Thymus (tissue), 11 donors: ENCODE measurements around the gene TRIM9. TPM values are rescaled to one million over a fixed set of nuclear protein-coding genes. Genes with fewer than 3 reads are reported as not detected.

ENCODE experiments used
- DNase-seq, 9 donors: peaks; one replicate each; pipeline ENCODE4 v3.0.0-alpha.2; 2013; ENCODE audit warnings: low spot score in 9 of 9, low read depth in 6 of 9, missing footprints in 1 of 9
- H3K27ac ChIP-seq, 2 donors: one replicate each; pipeline ENCODE4 v1.5.1; 2013; ENCODE audit warnings: control low read depth in 1 of 2, low read depth in 1 of 2, low read length in 1 of 2, mild to moderate bottlenecking in 1 of 2, moderate library complexity in 1 of 2
- H3K27me3 ChIP-seq, 2 donors: one replicate each; pipeline ENCODE4 v1.5.1; 2013; ENCODE audit warnings: low read length in 1 of 2; ENCODE audit not compliant: control insufficient read depth in 2 of 2, insufficient read depth in 1 of 2
- H3K36me3 ChIP-seq, 2 donors: one replicate each; pipeline ENCODE4 v1.5.1; 2013; ENCODE audit warnings: low read length in 1 of 2, mild to moderate bottlenecking in 1 of 2, moderate library complexity in 1 of 2; ENCODE audit not compliant: control insufficient read depth in 2 of 2, insufficient read depth in 2 of 2
- H3K4me1 ChIP-seq, 2 donors: one replicate each; pipeline ENCODE4 v1.5.1; 2013; ENCODE audit warnings: low read length in 2 of 2; ENCODE audit not compliant: control insufficient read depth in 2 of 2, insufficient read depth in 2 of 2
- H3K4me3 ChIP-seq, 2 donors: one replicate each; pipeline ENCODE4 v1.5.1; 2013; ENCODE audit warnings: low read length in 2 of 2, control low read depth in 1 of 2, mild to moderate bottlenecking in 1 of 2
- H3K9me3 ChIP-seq, 2 donors: one replicate each; pipeline ENCODE4 v1.5.1; 2013; ENCODE audit warnings: low read length in 1 of 2, mild to moderate bottlenecking in 1 of 2; ENCODE audit not compliant: control insufficient read depth in 2 of 2, insufficient read depth in 1 of 2
- WGBS: extraction: QIAGEN DNeasy Blood & Tissue Kit; methylation state at CpG from one replicate; pipeline ENCODE4 v1.1.7; 2013; 5-methylcytosine and 5-hydroxymethylcytosine counted together
- polyA plus RNA-seq: library from polyadenylated mRNA; stranded (reverse); fragments of 200-250 nt; gene quantifications from one replicate; pipeline ENCODE4 v1.2.3, GENCODE V29; 2013
- total RNA-seq: library from RNA; stranded (reverse); fragments of 120-200 nt; gene quantifications from one replicate; pipeline ENCODE4 v1.2.4, GENCODE V29; 2013
- donor health status: healthy.

TRIM9 gene
- total and polyA plus RNA-seq, 2 donors = 0.71 to 1.8 TPM

GRCh38 chr14:51084962-51085361 lies 9.9 kb downstream of the TRIM9 start:
- whole genome bisulfite sequencing = 95% methylated on average over 3 of the region's 3 CpGs
- Histone ChIP-seq H3K27ac (no peak overlapping the region), H3K9me3 (no peaks in the 10 kb centered on the region), H3K4me3 (no peak overlapping the region), H3K27me3 (no peaks in the 10 kb centered on the region), H3K4me1 (no peaks in the 10 kb centered on the region), H3K36me3 (no peaks in the 10 kb centered on the region)
- no peak for DNase-seq

- Histone ChIP-seq H3K4me3 (no peak overlapping the region), H3K4me1 (no peaks in the 10 kb centered on the region), H3K27me3 (no peaks in the 10 kb centered on the region), H3K36me3 (no peaks in the 10 kb centered on the region), H3K27ac (no peak overlapping the region), H3K9me3 (no peaks in the 10 kb centered on the region)
- no peak for DNase-seq
These were observed 10.4 kb downstream of the TRIM9 start for GRCh38 chr14:51084507-51084906.

GRCh38 chr14:51082349-51082748 lies 12.6 kb downstream of the TRIM9 start:
- Histone ChIP-seq H3K4me3 (no peak overlapping the region), H3K27me3 (no peaks in the 10 kb centered on the region), H3K36me3 (no peaks in the 10 kb centered on the region), H3K9me3 (no peaks in the 10 kb centered on the region), H3K27ac (no peak overlapping the region), H3K4me1 (no peaks in the 10 kb centered on the region)
- DNase-seq = no peak
- 100% methylated on average over 1 of the region's 1 CpG for WGBS

GRCh38 chr14:51081712-51082111 lies 13.2 kb downstream of the TRIM9 start:
- no peak for DNase-seq
- Histone ChIP-seq H3K27me3 (no peaks in the 10 kb centered on the region), H3K27ac (no peak overlapping the region), H3K9me3 (no peaks in the 10 kb centered on the region), H3K4me3 (no peak overlapping the region), H3K36me3 (no peaks in the 10 kb centered on the region), H3K4me1 (no peaks in the 10 kb centered on the region)
- 97% methylated on average over 3 of the region's 3 CpGs for WGBS

GRCh38 chr14:51081209-51081608 lies 13.7 kb downstream of the TRIM9 start:
- no peak for DNase-seq
- no peaks in the 10 kb centered on the region for H3K27me3 ChIP-seq
- H3K36me3 ChIP-seq = no peaks in the 10 kb centered on the region
- H3K4me1 ChIP-seq = no peaks in the 10 kb centered on the region
- H3K9me3 ChIP-seq = no peaks in the 10 kb centered on the region
- H3K4me3 ChIP-seq = no peak overlapping the region
- H3K27ac ChIP-seq = no peak overlapping the region
- WGBS = 91% methylated on average over 4 of the region's 4 CpGs

GRCh38 chr14:51080645-51081044 lies 14.3 kb downstream of the TRIM9 start:
- Histone ChIP-seq H3K27ac (no peak overlapping the region), H3K4me3 (no peak overlapping the region), H3K36me3 (no peaks in the 10 kb centered on the region), H3K9me3 (no peaks in the 10 kb centered on the region), H3K27me3 (no peaks in the 10 kb centered on the region), H3K4me1 (no peaks in the 10 kb centered on the region)
- no peak for DNase-seq
- 96% methylated on average over 3 of the region's 3 CpGs for WGBS

- Histone ChIP-seq H3K9me3 (no peaks in the 10 kb centered on the region), H3K4me3 (no peak overlapping the region), H3K27ac (no peak overlapping the region), H3K27me3 (no peaks in the 10 kb centered on the region), H3K4me1 (no peaks in the 10 kb centered on the region), H3K36me3 (no peaks in the 10 kb centered on the region)
- no peak for DNase-seq
- 63% methylated on average over 1 of the region's 1 CpG for WGBS
These were observed 15.4 kb downstream of the TRIM9 start for GRCh38 chr14:51079489-51079888.

GRCh38 chr14:51079085-51079484 lies 15.8 kb downstream of the TRIM9 start:
- H3K36me3 ChIP-seq = no peaks in the 10 kb centered on the region
- DNase-seq = no peak
- 97% methylated on average over 1 of the region's 1 CpG for WGBS
- no peak overlapping the region for H3K4me3 ChIP-seq
- no peaks in the 10 kb centered on the region for H3K27me3 ChIP-seq
- H3K27ac ChIP-seq = no peak overlapping the region
- H3K9me3 ChIP-seq = no peaks in the 10 kb centered on the region
- H3K4me1 ChIP-seq = no peaks in the 10 kb centered on the region

- no peaks in the 10 kb centered on the region for H3K27me3 ChIP-seq
- H3K36me3 ChIP-seq = no peaks in the 10 kb centered on the region
- WGBS = 98% methylated on average over 8 of the region's 8 CpGs
- no peak for DNase-seq
- no peak overlapping the region for H3K27ac ChIP-seq
- no peak overlapping the region for H3K4me3 ChIP-seq
- no peaks in the 10 kb centered on the region for H3K4me1 ChIP-seq
- no peaks in the 10 kb centered on the region for H3K9me3 ChIP-seq
These were observed 20.1 kb downstream of the TRIM9 start for GRCh38 chr14:51074701-51075385.
